ENCODE measurements around the gene RSAD2. TPM values are rescaled to one million over a fixed set of nuclear protein-coding genes. Genes with fewer than 3 reads are reported as not detected.

Gene RSAD2
- polyA plus RNA-seq, 1 donor from 2014 or later = 1.2 TPM

DNA sequence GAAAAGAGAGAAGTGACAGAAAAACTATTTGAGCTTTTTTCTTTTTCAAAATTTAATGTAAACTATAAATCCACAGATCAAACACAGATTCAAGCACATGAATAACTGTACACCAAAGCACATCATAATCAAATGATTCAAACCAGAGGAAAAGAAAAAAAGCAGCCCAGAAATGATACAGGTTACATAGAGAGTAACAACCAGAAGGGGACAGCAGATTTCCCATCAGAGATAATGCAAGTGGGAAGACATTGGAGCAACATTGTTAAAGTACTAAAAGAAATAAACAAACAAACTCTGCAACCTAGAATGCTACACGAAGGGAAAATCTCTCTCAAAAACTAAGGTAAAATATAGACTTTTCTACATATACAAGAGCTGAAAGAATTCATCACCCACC, 46.3 kb upstream of the RSAD2 start:
- H3K36me3 ChIP-seq (ENCODE audit: insufficient read depth, low read length) = no peaks in the 10 kb centered on the region
- H3K27me3 ChIP-seq (ENCODE audit: insufficient read depth, low read depth, low read length) = no peaks in the 10 kb centered on the region
- peaks cover 11% of the 10 kb centered on the region for H3K9me3 ChIP-seq (ENCODE audit: low read length)

GRCh38 chr2:6832596-6833299, 44.8 kb upstream of the RSAD2 start:
- Histone ChIP-seq H3K79me2 (replicated peaks; ENCODE audit: insufficient read depth, low read length) (no peaks in the 10 kb centered on the region), H3K4me3 (ENCODE audit: low read length) (no peak overlapping the region), H3K36me3 (ENCODE audit: insufficient read depth, low read length) (no peaks in the 10 kb centered on the region), H2AFZ (ENCODE audit: low read depth, low read length) (no peak overlapping the region), H3K27me3 (ENCODE audit: insufficient read depth, low read depth, low read length) (no peaks in the 10 kb centered on the region), H3K9ac (ENCODE audit: low read length) (no peak overlapping the region), H4K20me1 (ENCODE audit: insufficient read depth) (no peaks in the 10 kb centered on the region), H3K9me2 (ENCODE audit: insufficient read depth, low read length) (no peaks in the 10 kb centered on the region), H3K4me2 (ENCODE audit: low read length) (no peak overlapping the region), H3K9me3 (ENCODE audit: low read length) (peaks cover 11% of the 10 kb centered on the region), H3F3A (ENCODE audit: insufficient read depth, low read length, poor library complexity, severe bottlenecking) (no peaks in the 10 kb centered on the region), H3K27ac (ENCODE audit: low read length) (no peak overlapping the region)
- TF ChIP-seq EZH2 (IDR thresholded peaks at IDR 0.05; ENCODE audit: borderline replicate concordance, insufficient read depth, low read length, poor library complexity, severe bottlenecking) = no peak
- TF ChIP-seq MXI1 (conservative IDR thresholded peaks at IDR 0.05; ENCODE audit: poor library complexity, severe bottlenecking) = no peak
- TF ChIP-seq, protein P1, sequence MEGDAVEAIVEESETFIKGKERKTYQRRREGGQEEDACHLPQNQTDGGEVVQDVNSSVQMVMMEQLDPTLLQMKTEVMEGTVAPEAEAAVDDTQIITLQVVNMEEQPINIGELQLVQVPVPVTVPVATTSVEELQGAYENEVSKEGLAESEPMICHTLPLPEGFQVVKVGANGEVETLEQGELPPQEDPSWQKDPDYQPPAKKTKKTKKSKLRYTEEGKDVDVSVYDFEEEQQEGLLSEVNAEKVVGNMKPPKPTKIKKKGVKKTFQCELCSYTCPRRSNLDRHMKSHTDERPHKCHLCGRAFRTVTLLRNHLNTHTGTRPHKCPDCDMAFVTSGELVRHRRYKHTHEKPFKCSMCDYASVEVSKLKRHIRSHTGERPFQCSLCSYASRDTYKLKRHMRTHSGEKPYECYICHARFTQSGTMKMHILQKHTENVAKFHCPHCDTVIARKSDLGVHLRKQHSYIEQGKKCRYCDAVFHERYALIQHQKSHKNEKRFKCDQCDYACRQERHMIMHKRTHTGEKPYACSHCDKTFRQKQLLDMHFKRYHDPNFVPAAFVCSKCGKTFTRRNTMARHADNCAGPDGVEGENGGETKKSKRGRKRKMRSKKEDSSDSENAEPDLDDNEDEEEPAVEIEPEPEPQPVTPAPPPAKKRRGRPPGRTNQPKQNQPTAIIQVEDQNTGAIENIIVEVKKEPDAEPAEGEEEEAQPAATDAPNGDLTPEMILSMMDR (IDR thresholded peaks at IDR 0.05; ENCODE audit: poor library complexity, severe bottlenecking) = no peak
- no peak for TF ChIP-seq POLR2AphosphoS5 (IDR thresholded peaks at IDR 0.05)
- no peak for TF ChIP-seq EP300 (conservative IDR thresholded peaks at IDR 0.05; ENCODE audit: poor library complexity, severe bottlenecking)
- TF ChIP-seq SMC3 (conservative IDR thresholded peaks at IDR 0.05; ENCODE audit: poor library complexity) = no peak
- TF ChIP-seq, protein P2, sequence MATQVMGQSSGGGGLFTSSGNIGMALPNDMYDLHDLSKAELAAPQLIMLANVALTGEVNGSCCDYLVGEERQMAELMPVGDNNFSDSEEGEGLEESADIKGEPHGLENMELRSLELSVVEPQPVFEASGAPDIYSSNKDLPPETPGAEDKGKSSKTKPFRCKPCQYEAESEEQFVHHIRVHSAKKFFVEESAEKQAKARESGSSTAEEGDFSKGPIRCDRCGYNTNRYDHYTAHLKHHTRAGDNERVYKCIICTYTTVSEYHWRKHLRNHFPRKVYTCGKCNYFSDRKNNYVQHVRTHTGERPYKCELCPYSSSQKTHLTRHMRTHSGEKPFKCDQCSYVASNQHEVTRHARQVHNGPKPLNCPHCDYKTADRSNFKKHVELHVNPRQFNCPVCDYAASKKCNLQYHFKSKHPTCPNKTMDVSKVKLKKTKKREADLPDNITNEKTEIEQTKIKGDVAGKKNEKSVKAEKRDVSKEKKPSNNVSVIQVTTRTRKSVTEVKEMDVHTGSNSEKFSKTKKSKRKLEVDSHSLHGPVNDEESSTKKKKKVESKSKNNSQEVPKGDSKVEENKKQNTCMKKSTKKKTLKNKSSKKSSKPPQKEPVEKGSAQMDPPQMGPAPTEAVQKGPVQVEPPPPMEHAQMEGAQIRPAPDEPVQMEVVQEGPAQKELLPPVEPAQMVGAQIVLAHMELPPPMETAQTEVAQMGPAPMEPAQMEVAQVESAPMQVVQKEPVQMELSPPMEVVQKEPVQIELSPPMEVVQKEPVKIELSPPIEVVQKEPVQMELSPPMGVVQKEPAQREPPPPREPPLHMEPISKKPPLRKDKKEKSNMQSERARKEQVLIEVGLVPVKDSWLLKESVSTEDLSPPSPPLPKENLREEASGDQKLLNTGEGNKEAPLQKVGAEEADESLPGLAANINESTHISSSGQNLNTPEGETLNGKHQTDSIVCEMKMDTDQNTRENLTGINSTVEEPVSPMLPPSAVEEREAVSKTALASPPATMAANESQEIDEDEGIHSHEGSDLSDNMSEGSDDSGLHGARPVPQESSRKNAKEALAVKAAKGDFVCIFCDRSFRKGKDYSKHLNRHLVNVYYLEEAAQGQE (IDR thresholded peaks at IDR 0.05; ENCODE audit: borderline replicate concordance) = no peak
- no peak for TF ChIP-seq TAF1 (IDR thresholded peaks at IDR 0.05; ENCODE audit: low read depth)
- no peak for TF ChIP-seq RAD21 (conservative IDR thresholded peaks at IDR 0.05)

More for the DNA sequence above, 46.3 kb upstream of the RSAD2 start:
- no peaks in the 10 kb centered on the region for H3K79me2 ChIP-seq (replicated peaks; ENCODE audit: insufficient read depth, low read length)
- H3K9ac ChIP-seq (ENCODE audit: low read length) = no peak overlapping the region
- TF ChIP-seq MXI1 (conservative IDR thresholded peaks at IDR 0.05; ENCODE audit: poor library complexity, severe bottlenecking) = no peak
- TF ChIP-seq EZH2 (IDR thresholded peaks at IDR 0.05; ENCODE audit: borderline replicate concordance, insufficient read depth, low read length, poor library complexity, severe bottlenecking) = no peak
- no peak for TF ChIP-seq RAD21 (conservative IDR thresholded peaks at IDR 0.05)
- no peak for TF ChIP-seq POLR2AphosphoS5 (IDR thresholded peaks at IDR 0.05)
- TF ChIP-seq, protein P2 (IDR thresholded peaks at IDR 0.05; ENCODE audit: borderline replicate concordance) = no peak
- TF ChIP-seq TAF1 (IDR thresholded peaks at IDR 0.05; ENCODE audit: low read depth) = no peak
- no peak for TF ChIP-seq SMC3 (conservative IDR thresholded peaks at IDR 0.05; ENCODE audit: poor library complexity)
- TF ChIP-seq, protein P1 (IDR thresholded peaks at IDR 0.05; ENCODE audit: poor library complexity, severe bottlenecking) = no peak
- TF ChIP-seq EP300 (conservative IDR thresholded peaks at IDR 0.05; ENCODE audit: poor library complexity, severe bottlenecking) = no peak
- H3K4me2 ChIP-seq (ENCODE audit: low read length) = no peak overlapping the region
- no peak overlapping the region for H3K4me3 ChIP-seq (ENCODE audit: low read length)
- no peaks in the 10 kb centered on the region for H4K20me1 ChIP-seq (ENCODE audit: insufficient read depth)
- no peaks in the 10 kb centered on the region for H3F3A ChIP-seq (ENCODE audit: insufficient read depth, low read length, poor library complexity, severe bottlenecking)
- H2AFZ ChIP-seq (ENCODE audit: low read depth, low read length) = no peak overlapping the region
- H3K9me2 ChIP-seq (ENCODE audit: insufficient read depth, low read length) = no peaks in the 10 kb centered on the region
- no peak overlapping the region for H3K27ac ChIP-seq (ENCODE audit: low read length)

Measured in neural cell (in vitro differentiated cells).